ENCODE measurements around the gene FKBP11. TPM values are rescaled to one million over a fixed set of nuclear protein-coding genes. Genes with fewer than 3 reads are reported as not detected.
A peak's percentile ranks its signal among the peaks of the same experiment; 100 is the strongest.

The FKBP11 gene
- total RNA-seq, 2 donors from 2014 or later = 30.1 to 30.7 TPM

- Mint-ChIP-seq H3K27ac (no peak overlapping the region), H3K27me3 (ENCODE audit: insufficient read depth) (peaks cover 23% of the 10 kb centered on the region), H3K36me3 (ENCODE audit: low read depth) (no peaks in the 10 kb centered on the region), H3K4me3 (peak overlapping the region; percentile 46), H3K9me3 (no peaks in the 10 kb centered on the region), H3K4me1 (peaks cover 12% of the 10 kb centered on the region)
- Histone ChIP-seq H3K27me3 (ENCODE audit: control insufficient read depth, insufficient read depth, low read length, poor library complexity, severe bottlenecking) (no peaks in the 10 kb centered on the region), H3K27ac (ENCODE audit: low read depth, low read length) (no peak overlapping the region), H3K9me3 (ENCODE audit: control insufficient read depth, low read length) (no peaks in the 10 kb centered on the region), H3K4me1 (ENCODE audit: control insufficient read depth, insufficient read depth, low read length) (no peaks in the 10 kb centered on the region), H3K9ac (ENCODE audit: extremely low read depth, low read length, poor library complexity, severe bottlenecking) (peak overlapping the region; percentile 51), H3K4me3 (ENCODE audit: low read length) (peak overlapping the region; percentile 79), H3K36me3 (ENCODE audit: control insufficient read depth, insufficient read depth, low read length) (no peaks in the 10 kb centered on the region)
- peak; percentile 99 for TF ChIP-seq CTCF (conservative IDR thresholded peaks at IDR 0.05)
- peak; percentile 99 for DNase-seq
- WGBS, 2 experiments (ENCODE audit: insufficient coverage in 1 of 2, insufficient read length in 1 of 2) = 3 to 7% methylated on average over 11 to 37 of the region's 37 CpGs
These were observed 34.5 kb downstream of the FKBP11 start for GRCh38 chr12:48890657-48891418.

GRCh38 chr12:48889679-48890078, 35.6 kb downstream of the FKBP11 start:
- no peaks in the 10 kb centered on the region for H3K9me3 Mint-ChIP-seq
- Histone ChIP-seq H3K4me3 (ENCODE audit: low read length) (no peak overlapping the region), H3K27me3 (ENCODE audit: control insufficient read depth, insufficient read depth, low read length, poor library complexity, severe bottlenecking) (no peaks in the 10 kb centered on the region), H3K9ac (ENCODE audit: extremely low read depth, low read length, poor library complexity, severe bottlenecking) (no peak overlapping the region), H3K27ac (ENCODE audit: low read depth, low read length) (no peak overlapping the region), H3K4me1 (ENCODE audit: control insufficient read depth, insufficient read depth, low read length) (no peaks in the 10 kb centered on the region), H3K9me3 (ENCODE audit: control insufficient read depth, low read length) (no peaks in the 10 kb centered on the region), H3K36me3 (ENCODE audit: control insufficient read depth, insufficient read depth, low read length) (no peaks in the 10 kb centered on the region)
- H3K27me3 Mint-ChIP-seq (ENCODE audit: insufficient read depth) = peaks cover 22% of the 10 kb centered on the region
- H3K4me1 Mint-ChIP-seq = peaks cover 12% of the 10 kb centered on the region
- DNase-seq = no peak
- H3K27ac Mint-ChIP-seq = no peak overlapping the region
- TF ChIP-seq CTCF (conservative IDR thresholded peaks at IDR 0.05) = no peak
- WGBS, 2 experiments (ENCODE audit: insufficient coverage in 1 of 2, insufficient read length in 1 of 2) = 88 to 100% methylated on average over 2 to 3 of the region's 3 CpGs
- no peak overlapping the region for H3K4me3 Mint-ChIP-seq
- H3K36me3 Mint-ChIP-seq (ENCODE audit: low read depth) = no peaks in the 10 kb centered on the region

GRCh38 chr12:48883305-48884161, 41.8 kb downstream of the FKBP11 start:
- Histone ChIP-seq H3K9ac (ENCODE audit: extremely low read depth, low read length, poor library complexity, severe bottlenecking) (peak overlapping the region; percentile 83), H3K36me3 (ENCODE audit: control insufficient read depth, insufficient read depth, low read length) (no peaks in the 10 kb centered on the region), H3K4me1 (ENCODE audit: control insufficient read depth, insufficient read depth, low read length) (peaks cover 18% of the 10 kb centered on the region), H3K4me3 (ENCODE audit: low read length) (peak overlapping the region; percentile 67), H3K27me3 (ENCODE audit: control insufficient read depth, insufficient read depth, low read length, poor library complexity, severe bottlenecking) (no peaks in the 10 kb centered on the region), H3K9me3 (ENCODE audit: control insufficient read depth, low read length) (no peaks in the 10 kb centered on the region), H3K27ac (ENCODE audit: low read depth, low read length) (peak overlapping the region; percentile 98)
- WGBS, 2 experiments (ENCODE audit: insufficient coverage in 1 of 2, insufficient read length in 1 of 2) = 31 to 37% methylated on average over 5 to 13 of the region's 13 CpGs
- Mint-ChIP-seq H3K4me1 (peaks cover 42% of the 10 kb centered on the region), H3K9me3 (no peaks in the 10 kb centered on the region), H3K27me3 (ENCODE audit: insufficient read depth) (peaks cover 6% of the 10 kb centered on the region), H3K27ac (peak overlapping the region; percentile 98), H3K4me3 (peak overlapping the region; percentile 43), H3K36me3 (ENCODE audit: low read depth) (no peaks in the 10 kb centered on the region)
- TF ChIP-seq CTCF (conservative IDR thresholded peaks at IDR 0.05) = no peak
- DNase-seq = peak; percentile 93
